GM12878 (cell line): ENCODE results near the gene CERT1. TPM values are rescaled to one million over a fixed set of nuclear protein-coding genes. Genes with fewer than 3 reads are reported as not detected.
A peak's percentile ranks its signal among the peaks of the same experiment; 100 is the strongest.

ENCODE experiments used
- ASH2L ChIP-seq: fragments of 300-600, 200-600 bp; sonication (generic); IDR thresholded peaks from 2 replicates; pipeline ENCODE4 v1.6.1; 2017; ENCODE audit warnings: low read depth, mild to moderate bottlenecking, borderline replicate concordance
- BACH1 ChIP-seq: fragments of 450-650 bp; IDR thresholded peaks from 2 replicates; pipeline ENCODE4 v1.6.1; 2017; ENCODE audit warnings: mild to moderate bottlenecking, borderline replicate concordance
- BRCA1 ChIP-seq: IDR thresholded peaks from 2 replicates; pipeline ENCODE4 v1.6.1; 2011; ENCODE audit warnings: low read depth, low read length, improper control_type of control experiment
- CEBPB ChIP-seq, 2 experiments: fragments of 150-350 bp in 1 of 2; IDR thresholded peaks; 2 replicates each; pipeline ENCODE4 v1.6.1; 2012 to 2014; ENCODE audit warnings: low read depth in 2 of 2, low read length in 2 of 2, borderline replicate concordance in 1 of 2, inconsistent platforms in 1 of 2
- CHD4 ChIP-seq: fragments of 200-600 bp; sonication (generic); IDR thresholded peaks from 2 replicates; pipeline ENCODE4 v1.6.1; 2016; ENCODE audit warnings: mild to moderate bottlenecking
- IKZF1 ChIP-seq: fragments of 450-650 bp; conservative IDR thresholded peaks from 2 replicates; pipeline ENCODE4 v1.6.1; 2017; ENCODE audit warnings: antibody characterized with exemption, mild to moderate bottlenecking
- MTA2 ChIP-seq: fragments of 450-650 bp; IDR thresholded peaks from 2 replicates; pipeline ENCODE4 v1.6.1; 2016; ENCODE audit warnings: low read depth, mild to moderate bottlenecking, moderate library complexity
- MYB ChIP-seq: fragments of 150-350 bp; IDR thresholded peaks from 2 replicates; pipeline ENCODE4 v1.6.1; 2014; ENCODE audit warnings: mild to moderate bottlenecking, low read depth, low read length, borderline replicate concordance
- NFIC ChIP-seq: IDR thresholded peaks from 2 replicates; pipeline ENCODE4 v1.6.1; 2012; ENCODE audit warnings: low read depth, mild to moderate bottlenecking, inconsistent platforms, low read length, moderate library complexity
- NFXL1 ChIP-seq: fragments of 450-650 bp; IDR thresholded peaks from 2 replicates; pipeline ENCODE4 v1.6.1; 2017; ENCODE audit warnings: antibody characterized with exemption, mild to moderate bottlenecking, borderline replicate concordance
- RAD51 ChIP-seq: fragments of 450-650 bp; IDR thresholded peaks from 2 replicates; pipeline ENCODE4 v1.6.1; 2016; ENCODE audit warnings: moderate library complexity, mild to moderate bottlenecking, inconsistent platforms
- SMAD1 ChIP-seq: fragments of 450-650 bp; IDR thresholded peaks from 2 replicates; pipeline ENCODE4 v1.6.1; 2018; ENCODE audit warnings: mild to moderate bottlenecking, low read depth; ENCODE audit not compliant: partially characterized antibody
- SP1 ChIP-seq: IDR thresholded peaks from one replicate; pipeline ENCODE4 v1.6.1; 2011; ENCODE audit warnings: low read depth, low read length
- SREBF1 ChIP-seq: IDR thresholded peaks from 2 replicates; pipeline ENCODE4 v1.6.1; 2012; ENCODE audit warnings: mild to moderate bottlenecking, low read length
- SUZ12 ChIP-seq: fragments of 200-600 bp; sonication (generic); IDR thresholded peaks from one replicate; pipeline ENCODE4 v1.6.1; 2018; ENCODE audit warnings: antibody characterized with exemption, mild to moderate bottlenecking; ENCODE audit not compliant: unreplicated experiment
- YBX1 ChIP-seq: fragments of 450-650 bp; IDR thresholded peaks from 2 replicates; pipeline ENCODE4 v1.6.1; 2016; ENCODE audit warnings: antibody characterized with exemption
- ZBED1 ChIP-seq: IDR thresholded peaks from 2 replicates; pipeline ENCODE4 v1.6.1; 2016; ENCODE audit warnings: borderline replicate concordance
- ZNF384 ChIP-seq: IDR thresholded peaks from 2 replicates; pipeline ENCODE4 v1.6.1; 2012; ENCODE audit warnings: low read depth, mild to moderate bottlenecking, low read length, improper control_type of control experiment, borderline replicate concordance
- polyA plus RNA-seq, 11 experiments: library from polyadenylated mRNA; depleted of rRNA in 4 of 11; unstranded in 6 of 11; stranded (reverse) in 5 of 11; fragments of >200 nt; fragmentation: Nextera tagmentation in 4 of 11; fragmentation: Illumina TruSeq in 1 of 11; extraction: Ambion mirVana in 4 of 11; extraction: Trizol in 1 of 11; gene quantifications; 1 replicate in 1 of 11; 2 replicates in 10 of 11; pipeline versions ENCODE4 v1.2.1 to v1.2.3, GENCODE V29; 2011 to 2016; ENCODE audit warnings: inconsistent platforms in 2 of 11, missing spikeins in 2 of 11, low read depth in 1 of 11
- total RNA-seq, 4 experiments: library from RNA; depleted of rRNA in 3 of 4; stranded (reverse); fragments of >200 nt in 3 of 4; fragmentation: Illumina TruSeq in 1 of 4; extraction: Trizol in 1 of 4; gene quantifications; 2 replicates each; pipeline versions ENCODE4 v1.2.1 to v1.2.3, GENCODE V29; 2013 to 2021
- TF ChIP-seq, protein P1 (sequence below): fragments of 450-650 bp; IDR thresholded peaks from 2 replicates; pipeline ENCODE4 v1.6.1; 2017; ENCODE audit warnings: low read depth, mild to moderate bottlenecking, moderate library complexity
- TF ChIP-seq, protein P2 (sequence below): IDR thresholded peaks from 2 replicates; pipeline ENCODE4 v1.6.1; 2012; ENCODE audit warnings: low read length, inconsistent platforms
- TF ChIP-seq, protein P3 (sequence below): IDR thresholded peaks from 2 replicates; pipeline ENCODE4 v1.6.1; 2012; ENCODE audit warnings: low read depth, low read length, improper control_type of control experiment
- TF ChIP-seq, protein P4 (sequence below): fragments of 450-650 bp; conservative IDR thresholded peaks from 2 replicates; pipeline ENCODE4 v1.6.1; 2017; ENCODE audit warnings: mild to moderate bottlenecking, moderate library complexity
- TF ChIP-seq, protein P5 (sequence below): fragments of 450-650 bp; IDR thresholded peaks from 2 replicates; pipeline ENCODE4 v1.6.1; 2017; ENCODE audit warnings: mild to moderate bottlenecking, moderate library complexity

CERT1 gene
- total and polyA plus RNA-seq, 10 of the 15 experiments (the other 5 are each of a cell fraction or from before 2014, with no cell fraction given): 7.7 to 36.7 (median 25.6) TPM

DNA sequence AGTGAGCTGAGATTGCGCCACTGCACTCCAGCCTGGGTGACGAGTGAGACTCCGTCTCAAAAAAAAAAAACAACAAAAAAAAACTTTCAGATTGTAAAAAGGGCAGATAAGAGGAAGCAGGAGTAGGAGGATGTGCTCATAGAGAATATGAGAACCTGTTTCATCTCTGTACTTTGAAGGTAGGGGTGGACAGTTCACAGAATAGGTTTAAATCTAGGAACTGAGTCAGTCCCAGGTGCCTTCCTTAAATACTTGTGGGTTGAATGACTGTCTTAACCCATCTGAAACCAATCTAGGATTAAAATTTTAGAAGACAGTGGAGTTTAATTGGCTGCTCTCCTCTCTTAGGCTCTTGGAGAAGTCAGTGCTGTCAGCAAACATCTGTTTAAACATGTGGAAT lies 12.6 kb upstream of the CERT1 start (continued):
- TF ChIP-seq, protein P1, sequence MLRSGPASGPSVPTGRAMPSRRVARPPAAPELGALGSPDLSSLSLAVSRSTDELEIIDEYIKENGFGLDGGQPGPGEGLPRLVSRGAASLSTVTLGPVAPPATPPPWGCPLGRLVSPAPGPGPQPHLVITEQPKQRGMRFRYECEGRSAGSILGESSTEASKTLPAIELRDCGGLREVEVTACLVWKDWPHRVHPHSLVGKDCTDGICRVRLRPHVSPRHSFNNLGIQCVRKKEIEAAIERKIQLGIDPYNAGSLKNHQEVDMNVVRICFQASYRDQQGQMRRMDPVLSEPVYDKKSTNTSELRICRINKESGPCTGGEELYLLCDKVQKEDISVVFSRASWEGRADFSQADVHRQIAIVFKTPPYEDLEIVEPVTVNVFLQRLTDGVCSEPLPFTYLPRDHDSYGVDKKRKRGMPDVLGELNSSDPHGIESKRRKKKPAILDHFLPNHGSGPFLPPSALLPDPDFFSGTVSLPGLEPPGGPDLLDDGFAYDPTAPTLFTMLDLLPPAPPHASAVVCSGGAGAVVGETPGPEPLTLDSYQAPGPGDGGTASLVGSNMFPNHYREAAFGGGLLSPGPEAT: peak; percentile 50; the same call in 1 of the 2 replicates
- TF ChIP-seq SUZ12 (no peak), YBX1 (no peak), MYB (no peak), NFXL1 (no peak), ZNF384 (peak; percentile 70), RAD51 (no peak), IKZF1 (no peak; the same call in 1 of the 2 replicates), ASH2L (0 out of 2 replicates have a peak, but pooled peaks have one; percentile 12), SP1 (no peak), BRCA1 (no peak), CHD4 (no peak), CEBPB (IDR thresholded peaks at IDR 0.05; ENCODE audit: borderline replicate concordance in 1 of 2, low read depth in 2 of 2, low read length in 2 of 2) (0 out of 4 replicates have a peak, but pooled peaks of 1 of the 2 experiments have one; percentile 26), NFIC (peak; percentile 91), MTA2 (0 out of 2 replicates have a peak, but pooled peaks have one; percentile 40), SREBF1 (no peak), BACH1 (no peak), SMAD1 (no peak), ZBED1 (peak; percentile 77; the same call in 1 of the 2 replicates)
- TF ChIP-seq, protein P2, sequence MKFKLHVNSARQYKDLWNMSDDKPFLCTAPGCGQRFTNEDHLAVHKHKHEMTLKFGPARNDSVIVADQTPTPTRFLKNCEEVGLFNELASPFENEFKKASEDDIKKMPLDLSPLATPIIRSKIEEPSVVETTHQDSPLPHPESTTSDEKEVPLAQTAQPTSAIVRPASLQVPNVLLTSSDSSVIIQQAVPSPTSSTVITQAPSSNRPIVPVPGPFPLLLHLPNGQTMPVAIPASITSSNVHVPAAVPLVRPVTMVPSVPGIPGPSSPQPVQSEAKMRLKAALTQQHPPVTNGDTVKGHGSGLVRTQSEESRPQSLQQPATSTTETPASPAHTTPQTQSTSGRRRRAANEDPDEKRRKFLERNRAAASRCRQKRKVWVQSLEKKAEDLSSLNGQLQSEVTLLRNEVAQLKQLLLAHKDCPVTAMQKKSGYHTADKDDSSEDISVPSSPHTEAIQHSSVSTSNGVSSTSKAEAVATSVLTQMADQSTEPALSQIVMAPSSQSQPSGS: peak; percentile 72; the same call in 1 of the 2 replicates
- TF ChIP-seq, protein P3, sequence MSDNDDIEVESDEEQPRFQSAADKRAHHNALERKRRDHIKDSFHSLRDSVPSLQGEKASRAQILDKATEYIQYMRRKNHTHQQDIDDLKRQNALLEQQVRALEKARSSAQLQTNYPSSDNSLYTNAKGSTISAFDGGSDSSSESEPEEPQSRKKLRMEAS: no peak
- TF ChIP-seq, protein P4, sequence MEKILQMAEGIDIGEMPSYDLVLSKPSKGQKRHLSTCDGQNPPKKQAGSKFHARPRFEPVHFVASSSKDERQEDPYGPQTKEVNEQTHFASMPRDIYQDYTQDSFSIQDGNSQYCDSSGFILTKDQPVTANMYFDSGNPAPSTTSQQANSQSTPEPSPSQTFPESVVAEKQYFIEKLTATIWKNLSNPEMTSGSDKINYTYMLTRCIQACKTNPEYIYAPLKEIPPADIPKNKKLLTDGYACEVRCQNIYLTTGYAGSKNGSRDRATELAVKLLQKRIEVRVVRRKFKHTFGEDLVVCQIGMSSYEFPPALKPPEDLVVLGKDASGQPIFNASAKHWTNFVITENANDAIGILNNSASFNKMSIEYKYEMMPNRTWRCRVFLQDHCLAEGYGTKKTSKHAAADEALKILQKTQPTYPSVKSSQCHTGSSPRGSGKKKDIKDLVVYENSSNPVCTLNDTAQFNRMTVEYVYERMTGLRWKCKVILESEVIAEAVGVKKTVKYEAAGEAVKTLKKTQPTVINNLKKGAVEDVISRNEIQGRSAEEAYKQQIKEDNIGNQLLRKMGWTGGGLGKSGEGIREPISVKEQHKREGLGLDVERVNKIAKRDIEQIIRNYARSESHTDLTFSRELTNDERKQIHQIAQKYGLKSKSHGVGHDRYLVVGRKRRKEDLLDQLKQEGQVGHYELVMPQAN: no peak
- TF ChIP-seq, protein P5, sequence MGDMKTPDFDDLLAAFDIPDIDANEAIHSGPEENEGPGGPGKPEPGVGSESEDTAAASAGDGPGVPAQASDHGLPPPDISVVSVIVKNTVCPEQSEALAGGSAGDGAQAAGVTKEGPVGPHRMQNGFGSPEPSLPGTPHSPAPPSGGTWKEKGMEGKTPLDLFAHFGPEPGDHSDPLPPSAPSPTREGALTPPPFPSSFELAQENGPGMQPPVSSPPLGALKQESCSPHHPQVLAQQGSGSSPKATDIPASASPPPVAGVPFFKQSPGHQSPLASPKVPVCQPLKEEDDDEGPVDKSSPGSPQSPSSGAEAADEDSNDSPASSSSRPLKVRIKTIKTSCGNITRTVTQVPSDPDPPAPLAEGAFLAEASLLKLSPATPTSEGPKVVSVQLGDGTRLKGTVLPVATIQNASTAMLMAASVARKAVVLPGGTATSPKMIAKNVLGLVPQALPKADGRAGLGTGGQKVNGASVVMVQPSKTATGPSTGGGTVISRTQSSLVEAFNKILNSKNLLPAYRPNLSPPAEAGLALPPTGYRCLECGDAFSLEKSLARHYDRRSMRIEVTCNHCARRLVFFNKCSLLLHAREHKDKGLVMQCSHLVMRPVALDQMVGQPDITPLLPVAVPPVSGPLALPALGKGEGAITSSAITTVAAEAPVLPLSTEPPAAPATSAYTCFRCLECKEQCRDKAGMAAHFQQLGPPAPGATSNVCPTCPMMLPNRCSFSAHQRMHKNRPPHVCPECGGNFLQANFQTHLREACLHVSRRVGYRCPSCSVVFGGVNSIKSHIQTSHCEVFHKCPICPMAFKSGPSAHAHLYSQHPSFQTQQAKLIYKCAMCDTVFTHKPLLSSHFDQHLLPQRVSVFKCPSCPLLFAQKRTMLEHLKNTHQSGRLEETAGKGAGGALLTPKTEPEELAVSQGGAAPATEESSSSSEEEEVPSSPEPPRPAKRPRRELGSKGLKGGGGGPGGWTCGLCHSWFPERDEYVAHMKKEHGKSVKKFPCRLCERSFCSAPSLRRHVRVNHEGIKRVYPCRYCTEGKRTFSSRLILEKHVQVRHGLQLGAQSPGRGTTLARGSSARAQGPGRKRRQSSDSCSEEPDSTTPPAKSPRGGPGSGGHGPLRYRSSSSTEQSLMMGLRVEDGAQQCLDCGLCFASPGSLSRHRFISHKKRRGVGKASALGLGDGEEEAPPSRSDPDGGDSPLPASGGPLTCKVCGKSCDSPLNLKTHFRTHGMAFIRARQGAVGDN: no peak
